HuH-7.5 (cell line): ENCODE results near the gene CST8.

Experiments used
- DNase-seq: peaks from one replicate; pipeline ENCODE4 v3.0.0; 2011; ENCODE audit warnings: low spot score

Gene CST8

GRCh38 chr20:23476015-23476754, 14.7 kb upstream of the CST8 start:
- no peak for DNase-seq

- no peak for DNase-seq
Measured at GRCh38 chr20:23477223-23477622, 13.7 kb upstream of the CST8 start.

- no peak for DNase-seq
Measured at GRCh38 chr20:23479043-23479442, 11.9 kb upstream of the CST8 start.

- DNase-seq: no peak
Measured at GRCh38 chr20:23482138-23482537, 8.8 kb upstream of the CST8 start.

GRCh38 chr20:23484081-23484480, 6.8 kb upstream of the CST8 start:
- no peak for DNase-seq

GRCh38 chr20:23488470-23488869, 2.4 kb upstream of the CST8 start:
- no peak for DNase-seq

- no peak for DNase-seq
Measured at GRCh38 chr20:23488996-23489395, 1.9 kb upstream of the CST8 start.

GRCh38 chr20:23492292-23492691, 1.4 kb downstream of the CST8 start:
- no peak for DNase-seq

GRCh38 chr20:23493172-23493772, 2.4 kb downstream of the CST8 start:
- no peak for DNase-seq

GRCh38 chr20:23497536-23497935, 6.6 kb downstream of the CST8 start:
- no peak for DNase-seq

- no peak for DNase-seq
Measured at GRCh38 chr20:23501926-23502325, 11.0 kb downstream of the CST8 start.

GRCh38 chr20:23503649-23504048, 12.7 kb downstream of the CST8 start:
- DNase-seq: no peak

- no peak for DNase-seq
Measured at GRCh38 chr20:23507346-23507745, 16.4 kb downstream of the CST8 start.

GRCh38 chr20:23508449-23509229, 17.7 kb downstream of the CST8 start:
- no peak for DNase-seq

GRCh38 chr20:23509247-23509913, 18.5 kb downstream of the CST8 start:
- DNase-seq: no peak

- no peak for DNase-seq
Measured at GRCh38 chr20:23510000-23510590, 19.2 kb downstream of the CST8 start.

GRCh38 chr20:23513164-23513563, 22.2 kb downstream of the CST8 start:
- no peak for DNase-seq

GRCh38 chr20:23514848-23515247, 23.9 kb downstream of the CST8 start:
- no peak for DNase-seq

- DNase-seq: no peak
Measured at GRCh38 chr20:23515250-23515939, 24.5 kb downstream of the CST8 start.

GRCh38 chr20:23517719-23518118, 26.8 kb downstream of the CST8 start:
- no peak for DNase-seq

GRCh38 chr20:23519556-23519955, 28.6 kb downstream of the CST8 start:
- no peak for DNase-seq

- no peak for DNase-seq
Measured at GRCh38 chr20:23520185-23520584, 29.3 kb downstream of the CST8 start.
